Astrocyte (in vitro differentiated cells and primary cell): ENCODE measurements around the gene SUGCT. TPM values are rescaled to one million over a fixed set of nuclear protein-coding genes. Genes with fewer than 3 reads are reported as not detected.

Experiments used
- DNase-seq: peaks from one replicate; pipeline ENCODE4 v3.0.0-alpha.2; 2010; ENCODE audit warnings: low read depth
- FAIRE-seq: peaks from 2 replicates; lab custom pipeline; 2011; peaks lifted over from hg19 to GRCh38; lab: Jason Lieb, UNC
- H2AFZ ChIP-seq: 2 replicates; pipeline ENCODE4 v1.6.0; 2012; ENCODE audit warnings: low read depth, low read length, inconsistent platforms
- H3K27ac ChIP-seq: 2 replicates; pipeline ENCODE4 v1.5.1; 2011; ENCODE audit warnings: low read depth, low read length, inconsistent platforms
- H3K27me3 ChIP-seq: 2 replicates; pipeline ENCODE4 v1.6.0; 2011; ENCODE audit warnings: low read length, inconsistent platforms; ENCODE audit not compliant: insufficient read depth
- H3K36me3 ChIP-seq: 2 replicates; pipeline ENCODE4 v1.5.1; 2011; ENCODE audit warnings: low read length, inconsistent platforms; ENCODE audit not compliant: insufficient read depth
- H3K4me1 ChIP-seq: 2 replicates; pipeline ENCODE4 v1.5.1; 2011; ENCODE audit warnings: low read length, inconsistent platforms; ENCODE audit not compliant: insufficient read depth
- H3K4me2 ChIP-seq: 2 replicates; pipeline ENCODE4 v1.6.0; 2012; ENCODE audit warnings: low read length, inconsistent platforms
- H3K4me3 ChIP-seq: 2 replicates; pipeline ENCODE4 v1.5.1; 2011; ENCODE audit warnings: low read depth, mild to moderate bottlenecking, low read length, inconsistent platforms; ENCODE audit not compliant: insufficient read depth
- H3K79me2 ChIP-seq: 2 replicates; pipeline ENCODE4 v1.6.0; 2012; ENCODE audit warnings: mild to moderate bottlenecking, low read length, inconsistent platforms; ENCODE audit not compliant: insufficient read depth
- H3K9ac ChIP-seq: 2 replicates; pipeline ENCODE4 v1.6.0; 2012; ENCODE audit warnings: mild to moderate bottlenecking, low read length, inconsistent platforms
- H3K9me3 ChIP-seq: 2 replicates; pipeline ENCODE4 v1.5.1; 2012; ENCODE audit warnings: low read depth, mild to moderate bottlenecking, low read length, inconsistent platforms; ENCODE audit not compliant: insufficient read depth
- H4K20me1 ChIP-seq: 2 replicates; pipeline ENCODE4 v1.6.0; 2012; ENCODE audit warnings: low read length, inconsistent platforms; ENCODE audit not compliant: insufficient read depth
- H3K27ac Mint-ChIP-seq: one replicate; pipeline ENCODE4 v1.8.0; 2021; ENCODE audit warnings: mild to moderate bottlenecking, mixed read lengths; ENCODE audit not compliant: unreplicated experiment
- H3K27me3 Mint-ChIP-seq: one replicate; pipeline ENCODE4 v1.8.0; 2021; ENCODE audit warnings: low read depth, mixed read lengths; ENCODE audit not compliant: unreplicated experiment
- H3K36me3 Mint-ChIP-seq: one replicate; pipeline ENCODE4 v1.8.0; 2021; ENCODE audit warnings: low read depth, mixed read lengths; ENCODE audit not compliant: unreplicated experiment
- H3K4me1 Mint-ChIP-seq: one replicate; pipeline ENCODE4 v1.8.0; 2021; ENCODE audit warnings: low read depth, mixed read lengths; ENCODE audit not compliant: unreplicated experiment
- H3K4me3 Mint-ChIP-seq: one replicate; pipeline ENCODE4 v1.8.0; 2021; ENCODE audit warnings: mild to moderate bottlenecking, moderate library complexity, mixed read lengths; ENCODE audit not compliant: unreplicated experiment
- H3K9me3 Mint-ChIP-seq: one replicate; pipeline ENCODE4 v1.8.0; 2021; ENCODE audit warnings: mild to moderate bottlenecking, mixed read lengths; ENCODE audit not compliant: unreplicated experiment
- EZH2 ChIP-seq: IDR thresholded peaks from 2 replicates; pipeline ENCODE4 v1.6.1; 2012; ENCODE audit warnings: mild to moderate bottlenecking, low read length, inconsistent platforms; ENCODE audit not compliant: insufficient read depth
- total RNA-seq: library from RNA; stranded (reverse); gene quantifications from 2 replicates; pipeline ENCODE4 v1.2.1, GENCODE V29; 2021
- TF ChIP-seq, protein P1 (sequence below): IDR thresholded peaks from 2 replicates; pipeline ENCODE4 v1.5.1; 2011; ENCODE audit warnings: low read depth, mild to moderate bottlenecking, inconsistent platforms, low read length, moderate library complexity; ENCODE audit not compliant: insufficient read depth

SUGCT gene
- total RNA-seq, 1 donor from 2014 or later = 15.5 TPM

DNA sequence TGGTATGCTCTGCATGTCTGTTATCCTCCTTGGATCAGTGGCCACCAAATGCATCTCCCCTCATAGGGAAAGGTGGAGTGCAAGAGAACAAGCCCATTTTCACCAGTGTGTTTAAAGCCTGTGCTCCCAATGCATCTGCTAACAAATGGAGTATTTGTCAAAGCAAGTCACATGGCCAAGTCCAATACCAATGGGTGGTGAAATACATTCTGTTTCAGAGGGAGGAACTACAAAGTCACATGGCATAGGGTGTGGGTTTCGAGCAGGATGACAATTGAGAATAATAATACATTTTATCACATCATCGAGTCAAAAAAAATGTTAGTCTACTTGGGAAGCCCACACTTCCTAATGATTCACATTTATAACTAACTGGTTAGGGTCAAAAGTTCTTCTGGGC, 62.7 kb downstream of the SUGCT start:
- Histone ChIP-seq H2AFZ (no peak overlapping the region), H3K4me1 (peaks cover 17% of the 10 kb centered on the region), H3K4me3 (no peak overlapping the region), H4K20me1 (no peaks in the 10 kb centered on the region), H3K27ac (no peak overlapping the region), H3K36me3 (no peaks in the 10 kb centered on the region), H3K79me2 (no peaks in the 10 kb centered on the region), H3K4me2 (no peak overlapping the region), H3K9ac (no peak overlapping the region), H3K9me3 (no peaks in the 10 kb centered on the region), H3K27me3 (no peaks in the 10 kb centered on the region)
- Mint-ChIP-seq H3K27ac (no peak overlapping the region), H3K27me3 (no peaks in the 10 kb centered on the region), H3K4me1 (peaks cover 22% of the 10 kb centered on the region), H3K9me3 (no peaks in the 10 kb centered on the region), H3K36me3 (no peaks in the 10 kb centered on the region), H3K4me3 (no peak overlapping the region)
- FAIRE-seq (no peak), DNase-seq (no peak)
- TF ChIP-seq, protein P1, sequence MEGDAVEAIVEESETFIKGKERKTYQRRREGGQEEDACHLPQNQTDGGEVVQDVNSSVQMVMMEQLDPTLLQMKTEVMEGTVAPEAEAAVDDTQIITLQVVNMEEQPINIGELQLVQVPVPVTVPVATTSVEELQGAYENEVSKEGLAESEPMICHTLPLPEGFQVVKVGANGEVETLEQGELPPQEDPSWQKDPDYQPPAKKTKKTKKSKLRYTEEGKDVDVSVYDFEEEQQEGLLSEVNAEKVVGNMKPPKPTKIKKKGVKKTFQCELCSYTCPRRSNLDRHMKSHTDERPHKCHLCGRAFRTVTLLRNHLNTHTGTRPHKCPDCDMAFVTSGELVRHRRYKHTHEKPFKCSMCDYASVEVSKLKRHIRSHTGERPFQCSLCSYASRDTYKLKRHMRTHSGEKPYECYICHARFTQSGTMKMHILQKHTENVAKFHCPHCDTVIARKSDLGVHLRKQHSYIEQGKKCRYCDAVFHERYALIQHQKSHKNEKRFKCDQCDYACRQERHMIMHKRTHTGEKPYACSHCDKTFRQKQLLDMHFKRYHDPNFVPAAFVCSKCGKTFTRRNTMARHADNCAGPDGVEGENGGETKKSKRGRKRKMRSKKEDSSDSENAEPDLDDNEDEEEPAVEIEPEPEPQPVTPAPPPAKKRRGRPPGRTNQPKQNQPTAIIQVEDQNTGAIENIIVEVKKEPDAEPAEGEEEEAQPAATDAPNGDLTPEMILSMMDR = no peak
- TF ChIP-seq EZH2 = no peak

DNA sequence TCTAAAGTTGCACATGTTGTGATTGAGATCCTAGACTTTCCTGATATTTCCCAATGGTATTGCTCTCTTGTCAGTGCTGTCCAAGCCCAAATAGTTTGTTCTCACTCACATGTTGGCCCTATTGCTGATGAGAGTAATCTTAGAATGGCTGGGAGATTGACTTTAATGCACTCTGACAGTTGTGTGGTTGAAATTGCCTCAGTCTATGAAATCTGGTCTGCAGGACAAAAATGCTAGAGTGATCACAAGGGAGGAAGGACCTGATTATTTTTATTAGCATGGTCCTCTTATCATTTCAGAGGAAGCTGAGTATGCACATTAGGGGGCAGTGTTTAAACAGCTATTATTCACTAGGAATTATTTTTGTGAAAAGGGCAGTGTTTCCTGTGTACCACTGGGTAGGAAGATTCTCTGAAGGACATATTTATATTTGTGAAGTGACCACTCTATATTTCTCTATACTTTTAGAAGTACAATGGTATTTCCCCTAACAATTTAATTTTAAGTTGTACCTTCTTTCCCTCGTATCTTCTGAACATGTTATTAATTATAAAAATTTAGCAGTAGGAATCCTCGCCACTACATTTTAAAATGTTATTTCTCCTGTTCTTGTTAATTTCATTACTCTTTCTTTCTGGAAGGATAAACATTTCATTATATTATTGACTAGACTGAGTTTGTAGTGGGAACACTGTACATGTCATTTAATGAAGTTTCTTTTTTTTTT, 64.4 kb downstream of the SUGCT start:
- no peaks in the 10 kb centered on the region for H3K27me3 ChIP-seq
- no peaks in the 10 kb centered on the region for H3K9me3 Mint-ChIP-seq
- FAIRE-seq (peak; percentile 79), DNase-seq (peak; percentile 64)
- H3K4me1 Mint-ChIP-seq = peaks cover 28% of the 10 kb centered on the region
- H3K4me3 Mint-ChIP-seq = no peak overlapping the region
- no peaks in the 10 kb centered on the region for H4K20me1 ChIP-seq
- H3K9ac ChIP-seq = peak overlapping the region; percentile 71
- H3K4me1 ChIP-seq = peaks cover 17% of the 10 kb centered on the region
- no peak overlapping the region for H3K4me2 ChIP-seq
- no peaks in the 10 kb centered on the region for H3K36me3 Mint-ChIP-seq
- H3K27ac Mint-ChIP-seq = peak overlapping the region; percentile 77
- H3K4me3 ChIP-seq = no peak overlapping the region
- no peaks in the 10 kb centered on the region for H3K9me3 ChIP-seq
- peak overlapping the region; percentile 79 for H3K27ac ChIP-seq
- no peaks in the 10 kb centered on the region for H3K27me3 Mint-ChIP-seq
- H3K79me2 ChIP-seq = no peaks in the 10 kb centered on the region
- H2AFZ ChIP-seq = no peak overlapping the region
- no peak for TF ChIP-seq EZH2
- TF ChIP-seq, protein P1 = peak; percentile 60
- no peaks in the 10 kb centered on the region for H3K36me3 ChIP-seq

DNA sequence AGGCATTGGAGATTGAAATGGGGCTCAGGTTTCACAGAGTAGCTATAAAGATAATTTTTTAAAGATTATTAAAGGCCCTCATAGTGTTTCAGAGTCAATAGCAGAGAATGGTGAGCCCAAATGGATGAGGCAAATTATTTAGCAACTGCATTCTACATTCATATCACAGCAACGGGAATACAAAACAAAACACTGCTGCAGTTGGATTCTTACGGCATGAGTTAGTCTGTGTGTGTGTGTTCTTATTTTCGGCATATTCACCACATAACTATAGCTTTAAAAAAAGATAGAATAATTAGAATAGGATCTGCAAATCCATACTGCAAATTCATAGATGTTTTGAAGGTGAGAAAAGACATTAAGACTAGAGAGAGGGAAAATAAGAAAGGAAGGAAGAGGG, 66.0 kb downstream of the SUGCT start:
- no peaks in the 10 kb centered on the region for H3K27me3 ChIP-seq
- H3K27me3 Mint-ChIP-seq = no peaks in the 10 kb centered on the region
- peak; percentile 84 for DNase-seq

More for the DNA sequence above, 66.0 kb downstream of the SUGCT start:
- H4K20me1 ChIP-seq = no peaks in the 10 kb centered on the region
- no peak for TF ChIP-seq EZH2
- TF ChIP-seq, protein P1 = no peak
- Mint-ChIP-seq H3K9me3 (no peaks in the 10 kb centered on the region), H3K36me3 (no peaks in the 10 kb centered on the region), H3K27ac (peak overlapping the region; percentile 77), H3K4me1 (peaks cover 26% of the 10 kb centered on the region), H3K4me3 (no peak overlapping the region)
- H3K27ac ChIP-seq = peak overlapping the region; percentile 79
- H3K79me2 ChIP-seq = no peaks in the 10 kb centered on the region
- peaks cover 17% of the 10 kb centered on the region for H3K4me1 ChIP-seq
- H2AFZ ChIP-seq = no peak overlapping the region
- H3K4me2 ChIP-seq = peak overlapping the region; percentile 63
- no peaks in the 10 kb centered on the region for H3K9me3 ChIP-seq
- peak; percentile 60 for FAIRE-seq
- H3K4me3 ChIP-seq = no peak overlapping the region
- H3K36me3 ChIP-seq = no peaks in the 10 kb centered on the region
- H3K9ac ChIP-seq = peak overlapping the region; percentile 71
